DND-41 (cell line): Measurements from ENCODE around the gene PRDM8.

ENCODE experiments used
- ATAC-seq: fragments of 200-7000 bp; cut with Tn5 transposase; 3 replicates; pipeline ENCODE4 v1.9.1; 2021; ENCODE audit warnings: low read depth; ENCODE audit not compliant: insufficient read depth
- DNase-seq: peaks from one replicate; pipeline ENCODE4 v3.0.0-alpha.2; 2020
- H2AFZ ChIP-seq: 2 replicates; pipeline ENCODE4 v1.6.0; 2012; ENCODE audit warnings: low read depth, low read length
- H3K27ac ChIP-seq: 2 replicates; pipeline ENCODE4 v1.5.1; 2012; ENCODE audit warnings: low read length, inconsistent platforms
- H3K27me3 ChIP-seq: fragments of 200-600 bp; sonication (generic); 2 replicates; pipeline ENCODE4 v1.6.0; 2012; ENCODE audit warnings: low read length, mild to moderate bottlenecking, inconsistent platforms; ENCODE audit not compliant: insufficient read depth, poor library complexity
- H3K36me3 ChIP-seq: 2 replicates; pipeline ENCODE4 v1.5.1; 2012; ENCODE audit warnings: low read length, inconsistent platforms; ENCODE audit not compliant: insufficient read depth
- H3K4me1 ChIP-seq: 2 replicates; pipeline ENCODE4 v1.5.1; 2012; ENCODE audit warnings: mild to moderate bottlenecking, low read length; ENCODE audit not compliant: insufficient read depth
- H3K4me2 ChIP-seq: 2 replicates; pipeline ENCODE4 v1.6.0; 2012; ENCODE audit warnings: mild to moderate bottlenecking, moderate library complexity, low read length, inconsistent platforms; ENCODE audit not compliant: insufficient read depth
- H3K4me3 ChIP-seq, 2 experiments: fragments of 200-600 bp in 1 of 2; shearing (Covaris generic) in 1 of 2; 2 replicates each; pipeline ENCODE4 v1.5.1; 2012 to 2016; ENCODE audit warnings: inconsistent platforms in 2 of 2, low read length in 2 of 2, mild to moderate bottlenecking in 2 of 2, low read depth in 1 of 2, moderate library complexity in 1 of 2
- H3K79me2 ChIP-seq: 2 replicates; pipeline ENCODE4 v1.6.0; 2012; ENCODE audit warnings: low read length, inconsistent platforms; ENCODE audit not compliant: insufficient read depth
- H3K9ac ChIP-seq: 2 replicates; pipeline ENCODE4 v1.6.0; 2012; ENCODE audit warnings: low read depth, mild to moderate bottlenecking, inconsistent platforms, low read length, moderate library complexity
- H3K9me3 ChIP-seq: 2 replicates; pipeline ENCODE4 v1.5.1; 2012; ENCODE audit warnings: low read length, moderate library complexity, mild to moderate bottlenecking, inconsistent platforms; ENCODE audit not compliant: insufficient read depth, severe bottlenecking
- H4K20me1 ChIP-seq: 2 replicates; pipeline ENCODE4 v1.6.0; 2012; ENCODE audit warnings: low read length; ENCODE audit not compliant: insufficient read depth
- EZH2 ChIP-seq: IDR thresholded peaks from 3 replicates; pipeline ENCODE4 v1.6.1; 2012; ENCODE audit warnings: borderline replicate concordance, low read depth, mild to moderate bottlenecking, moderate library complexity, low read length, inconsistent platforms; ENCODE audit not compliant: severe bottlenecking
- TF ChIP-seq, protein P1 (sequence below): IDR thresholded peaks from 2 replicates; pipeline ENCODE4 v1.5.1; 2012; ENCODE audit warnings: borderline replicate concordance, low read length, moderate library complexity, mild to moderate bottlenecking; ENCODE audit not compliant: poor library complexity, severe bottlenecking; ENCODE audit errors: extremely low read depth

PRDM8 gene

GRCh38 chr4:80186676-80187075, 10.6 kb upstream of the PRDM8 start:
- H3K4me3 ChIP-seq, result no peak overlapping the region
- peaks cover 47% of the 10 kb centered on the region for H3K4me1 ChIP-seq
- TF ChIP-seq EZH2, result no peak
- TF ChIP-seq, protein P1, sequence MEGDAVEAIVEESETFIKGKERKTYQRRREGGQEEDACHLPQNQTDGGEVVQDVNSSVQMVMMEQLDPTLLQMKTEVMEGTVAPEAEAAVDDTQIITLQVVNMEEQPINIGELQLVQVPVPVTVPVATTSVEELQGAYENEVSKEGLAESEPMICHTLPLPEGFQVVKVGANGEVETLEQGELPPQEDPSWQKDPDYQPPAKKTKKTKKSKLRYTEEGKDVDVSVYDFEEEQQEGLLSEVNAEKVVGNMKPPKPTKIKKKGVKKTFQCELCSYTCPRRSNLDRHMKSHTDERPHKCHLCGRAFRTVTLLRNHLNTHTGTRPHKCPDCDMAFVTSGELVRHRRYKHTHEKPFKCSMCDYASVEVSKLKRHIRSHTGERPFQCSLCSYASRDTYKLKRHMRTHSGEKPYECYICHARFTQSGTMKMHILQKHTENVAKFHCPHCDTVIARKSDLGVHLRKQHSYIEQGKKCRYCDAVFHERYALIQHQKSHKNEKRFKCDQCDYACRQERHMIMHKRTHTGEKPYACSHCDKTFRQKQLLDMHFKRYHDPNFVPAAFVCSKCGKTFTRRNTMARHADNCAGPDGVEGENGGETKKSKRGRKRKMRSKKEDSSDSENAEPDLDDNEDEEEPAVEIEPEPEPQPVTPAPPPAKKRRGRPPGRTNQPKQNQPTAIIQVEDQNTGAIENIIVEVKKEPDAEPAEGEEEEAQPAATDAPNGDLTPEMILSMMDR, result no peak
- H3K9ac ChIP-seq, result no peak overlapping the region
- H2AFZ ChIP-seq, result 0 out of 2 replicates have a peak overlapping the region, but pooled peaks have one; percentile 20
- no peaks in the 10 kb centered on the region for H3K36me3 ChIP-seq
- H3K27ac ChIP-seq, result no peak overlapping the region
- H3K79me2 ChIP-seq, result no peaks in the 10 kb centered on the region
- no peaks in the 10 kb centered on the region for H4K20me1 ChIP-seq
- H3K4me2 ChIP-seq, result no peak overlapping the region
- H3K9me3 ChIP-seq, result no peaks in the 10 kb centered on the region
- no peak for DNase-seq
- no peaks in the 10 kb centered on the region for H3K27me3 ChIP-seq
- ATAC-seq, result no peak

DNA sequence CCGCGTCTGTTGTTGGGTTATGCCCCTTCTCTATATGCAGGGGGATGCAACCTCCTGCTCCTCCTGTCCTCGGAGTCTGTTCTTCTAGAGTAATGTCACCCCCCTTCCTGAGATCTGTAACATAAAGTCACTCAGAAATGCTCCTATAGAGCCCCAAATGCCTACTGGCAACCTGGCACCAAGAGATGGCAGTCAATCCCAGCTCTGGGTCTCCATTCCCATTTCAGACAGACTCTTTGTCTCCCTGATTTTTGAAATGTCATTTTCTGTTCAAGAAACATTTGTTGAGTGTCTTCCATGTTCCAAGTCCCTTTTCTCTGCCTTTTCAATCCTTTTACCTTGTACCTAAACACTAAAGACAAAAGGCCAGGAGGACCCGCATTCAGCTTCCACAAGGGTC, 9.6 kb upstream of the PRDM8 start:
- Histone ChIP-seq H3K27ac (no peak overlapping the region), H4K20me1 (no peaks in the 10 kb centered on the region), H3K9me3 (no peaks in the 10 kb centered on the region), H3K9ac (no peak overlapping the region), H3K27me3 (no peaks in the 10 kb centered on the region), H3K36me3 (no peaks in the 10 kb centered on the region), H3K4me2 (no peak overlapping the region), H3K4me3 (no peak overlapping the region), H3K4me1 (peaks cover 37% of the 10 kb centered on the region), H3K79me2 (no peaks in the 10 kb centered on the region), H2AFZ (no peak overlapping the region)
- DNase-seq (no peak), ATAC-seq (no peak)
- TF ChIP-seq EZH2, result no peak
- TF ChIP-seq, protein P1, result no peak

GRCh38 chr4:80188457-80188800, 8.9 kb upstream of the PRDM8 start:
- Histone ChIP-seq H3K4me2 (no peak overlapping the region), H3K36me3 (no peaks in the 10 kb centered on the region), H3K79me2 (no peaks in the 10 kb centered on the region), H2AFZ (no peak overlapping the region), H3K9me3 (no peaks in the 10 kb centered on the region), H3K27me3 (no peaks in the 10 kb centered on the region), H3K4me3 (no peak overlapping the region), H3K9ac (no peak overlapping the region), H3K27ac (no peak overlapping the region), H3K4me1 (peaks cover 30% of the 10 kb centered on the region), H4K20me1 (no peaks in the 10 kb centered on the region)
- no peak for TF ChIP-seq EZH2
- TF ChIP-seq, protein P1, result no peak
- DNase-seq (no peak), ATAC-seq (no peak)
